Endometrial microvascular endothelial cells (primary cell): ENCODE results near the gene PACSIN1. TPM values are rescaled to one million over a fixed set of nuclear protein-coding genes. Genes with fewer than 3 reads are reported as not detected.

Source experiments
- in situ Hi-C: cut with HindIII; loops from 2 replicates; pipeline ENCODE4 v1.10.0; 2017; ENCODE audit warnings: low sequenced_read_pairs, low pct_unique_long_range_greater_than_20kb; ENCODE audit errors: inconsistent ontology term
- total RNA-seq: library from RNA; depleted of rRNA; stranded (reverse); fragments of >200 nt; gene quantifications from one replicate; pipeline ENCODE4 v1.2.3, GENCODE V29; 2015; ENCODE audit errors: inconsistent ontology term

Gene PACSIN1
- total RNA-seq, 1 donor from 2014 or later, result not detected

DNA sequence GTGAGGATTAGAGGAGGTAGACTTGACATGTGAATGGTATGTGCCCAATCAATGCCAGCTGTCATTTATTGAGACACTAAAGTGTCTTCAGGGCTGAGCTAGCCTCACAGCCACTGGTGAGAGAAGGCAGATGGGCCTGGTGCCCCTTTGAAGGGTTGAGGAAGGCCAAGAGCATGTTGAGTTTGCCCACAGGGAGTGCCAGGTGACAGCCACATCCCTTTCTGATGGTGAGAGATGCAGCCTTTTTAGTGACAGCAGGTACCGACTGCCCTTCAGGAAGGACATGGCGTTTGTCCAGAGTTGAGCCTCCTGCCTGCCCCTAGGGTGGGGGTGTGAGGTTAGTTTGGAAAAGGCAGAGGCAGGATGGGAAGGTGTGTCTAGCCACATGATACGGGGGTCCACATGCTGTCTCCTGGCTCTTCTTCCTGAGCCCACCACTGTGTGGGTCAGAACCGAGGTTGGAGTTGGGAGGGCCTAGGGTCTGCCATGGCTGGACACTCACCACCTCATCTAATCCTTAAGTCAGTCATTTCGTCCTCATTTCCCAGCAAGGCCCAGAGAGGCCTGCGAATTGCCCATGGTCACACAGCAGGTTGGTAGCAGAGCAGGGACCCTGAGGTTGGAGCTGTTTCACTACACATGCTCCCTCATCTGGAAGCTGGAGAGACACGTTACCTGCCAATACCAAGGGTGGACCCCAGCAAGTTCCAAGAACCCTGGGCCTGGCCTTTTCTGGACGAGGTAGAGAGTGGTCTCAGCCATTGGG is 57.7 kb downstream of the PACSIN1 start:
- in situ Hi-C loops, result no loop called here

DNA sequence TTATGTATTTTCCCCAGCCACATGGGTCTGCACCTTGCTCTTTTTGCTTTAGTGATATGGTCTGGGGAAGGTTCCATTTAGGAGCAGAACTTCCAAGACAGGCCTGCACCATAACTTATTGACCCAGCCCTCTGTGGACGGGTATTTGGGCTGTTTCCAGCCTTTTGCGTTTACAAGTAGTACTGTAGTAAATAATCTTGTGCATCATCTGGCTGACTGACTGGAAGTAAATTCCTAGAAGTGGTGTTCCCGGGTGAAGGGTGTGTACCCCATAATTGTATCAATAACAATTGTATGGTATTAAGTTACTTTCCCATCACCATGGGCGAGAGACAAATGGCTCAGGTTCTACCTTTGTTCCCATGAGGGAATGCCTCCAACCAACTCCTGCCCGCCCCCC is 58.6 kb downstream of the PACSIN1 start:
- in situ Hi-C loops, result no loop called here

DNA sequence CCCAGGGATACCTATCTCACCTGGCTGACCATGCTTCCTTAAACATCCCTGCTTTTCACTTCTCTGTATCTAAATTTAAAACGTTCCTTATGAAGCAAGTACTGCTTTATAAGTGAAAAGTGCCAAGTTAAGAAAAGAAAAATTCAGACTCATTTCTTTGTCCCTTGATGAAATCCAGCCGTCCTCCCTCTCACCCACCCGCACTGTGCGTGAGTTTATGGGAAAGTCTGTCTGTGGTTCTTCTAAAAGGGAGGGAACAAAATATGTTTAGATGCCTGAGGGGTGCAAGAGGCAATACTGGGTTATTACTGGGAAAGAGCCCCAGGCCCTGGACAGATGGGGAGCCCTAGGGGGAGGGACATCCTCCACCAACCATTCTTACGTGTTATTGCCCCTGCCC is 59.1 kb downstream of the PACSIN1 start:
- in situ Hi-C loops, result no loop called here

DNA sequence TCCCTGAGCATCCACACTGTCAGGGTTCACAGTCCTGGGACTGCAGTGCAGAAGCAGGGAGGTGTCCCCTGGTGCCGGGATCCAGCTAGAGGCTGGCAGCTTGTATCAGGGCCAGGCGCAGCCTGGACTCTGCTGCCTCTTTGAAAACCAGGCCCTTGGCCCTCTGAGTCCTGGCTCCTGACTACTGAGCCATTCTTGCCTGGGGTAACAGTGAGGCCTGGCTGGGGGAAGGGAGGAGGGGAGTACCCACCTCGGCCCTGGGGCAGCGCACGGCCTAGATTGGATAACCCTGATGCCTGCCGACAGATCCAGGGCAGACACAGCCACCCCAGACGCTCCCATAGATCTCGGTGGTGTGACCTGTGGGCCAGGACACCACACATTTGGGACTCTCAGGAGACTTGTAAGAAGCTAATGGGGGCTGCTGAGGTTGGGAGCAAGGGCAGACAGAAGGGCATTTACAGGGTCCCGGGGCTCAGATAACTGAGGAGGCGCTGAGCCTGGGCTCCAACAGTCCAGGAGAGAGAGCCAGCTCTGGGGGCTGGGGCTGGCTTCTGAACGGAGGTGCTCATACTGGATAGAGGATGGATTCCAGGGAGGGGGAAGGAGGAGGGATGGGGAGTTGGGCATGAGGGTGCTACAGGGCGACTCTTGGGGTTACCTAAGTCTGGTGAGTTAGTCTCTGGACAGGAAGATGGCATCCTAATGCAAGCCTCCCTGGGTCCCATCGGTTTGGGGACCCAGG is 59.7 kb downstream of the PACSIN1 start:
- in situ Hi-C loops, result no loop called here

DNA sequence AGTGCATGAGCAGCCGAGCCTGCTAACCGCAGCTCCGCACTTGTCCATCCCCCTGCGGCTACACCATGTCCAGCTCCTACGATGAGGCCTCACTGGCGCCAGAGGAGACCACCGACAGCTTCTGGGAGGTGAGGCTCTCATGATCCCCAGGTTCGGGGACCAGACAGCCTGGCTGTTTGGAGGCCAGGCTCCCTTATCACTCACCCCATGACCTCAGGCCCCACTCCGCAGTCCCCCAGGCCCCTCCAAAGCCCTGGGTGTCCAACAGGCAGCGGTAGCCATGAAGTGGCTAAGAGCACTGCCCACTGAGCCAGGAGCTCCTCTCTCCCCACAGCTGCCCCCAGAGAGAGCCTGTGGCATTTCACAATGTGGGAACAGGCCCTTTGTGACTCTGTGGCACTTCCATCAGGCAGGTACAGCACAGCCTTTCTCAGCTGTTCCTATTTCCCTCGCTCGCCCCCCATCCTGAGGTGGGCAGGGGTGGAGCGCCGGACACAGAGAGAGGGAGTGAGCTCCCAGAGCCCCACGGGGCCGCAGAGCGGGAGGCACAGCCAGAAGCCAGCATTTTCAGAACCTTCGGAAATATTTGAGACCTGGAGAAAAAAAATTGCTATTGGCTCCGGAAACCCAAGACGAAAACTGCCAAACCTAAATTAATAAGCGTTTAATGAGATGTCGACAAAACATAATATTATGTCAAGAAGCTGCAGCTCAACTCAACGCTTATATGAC is 60.5 kb downstream of the PACSIN1 start:
- in situ Hi-C loops, result no loop called here

DNA sequence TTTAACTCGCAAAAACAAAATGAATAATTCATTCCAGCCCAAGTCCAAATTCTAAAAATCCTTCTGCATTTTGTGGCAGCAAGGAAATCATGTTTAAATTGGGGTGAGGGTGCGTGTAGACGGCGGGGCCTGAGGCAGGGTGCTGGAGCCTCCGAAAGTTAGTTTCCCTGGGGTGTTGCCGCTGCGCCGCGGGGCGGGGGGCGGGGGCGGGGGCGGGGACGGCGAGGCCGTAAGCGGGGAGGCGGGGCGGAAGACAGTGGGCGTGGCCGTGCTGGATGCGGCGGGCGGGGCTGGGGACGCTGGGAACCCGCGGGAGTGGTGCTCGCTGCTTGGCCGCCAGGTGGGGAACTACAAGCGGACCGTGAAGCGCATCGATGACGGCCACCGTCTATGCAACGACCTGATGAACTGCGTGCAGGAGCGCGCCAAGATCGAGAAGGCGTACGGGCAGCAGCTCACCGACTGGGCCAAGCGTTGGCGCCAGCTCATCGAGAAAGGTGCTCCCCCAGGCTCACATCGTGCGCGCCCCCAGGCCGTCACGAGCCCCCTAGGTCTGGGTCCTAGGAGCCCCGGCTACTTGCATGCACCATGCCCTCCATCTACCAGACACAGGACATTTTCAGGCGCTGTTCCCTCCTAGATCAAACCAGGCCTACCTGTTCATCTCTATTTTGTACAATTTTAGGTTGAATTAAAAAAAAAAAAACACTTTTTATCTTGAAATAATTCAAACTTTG is 61.3 kb downstream of the PACSIN1 start:
- in situ Hi-C loops, result no loop called here

DNA sequence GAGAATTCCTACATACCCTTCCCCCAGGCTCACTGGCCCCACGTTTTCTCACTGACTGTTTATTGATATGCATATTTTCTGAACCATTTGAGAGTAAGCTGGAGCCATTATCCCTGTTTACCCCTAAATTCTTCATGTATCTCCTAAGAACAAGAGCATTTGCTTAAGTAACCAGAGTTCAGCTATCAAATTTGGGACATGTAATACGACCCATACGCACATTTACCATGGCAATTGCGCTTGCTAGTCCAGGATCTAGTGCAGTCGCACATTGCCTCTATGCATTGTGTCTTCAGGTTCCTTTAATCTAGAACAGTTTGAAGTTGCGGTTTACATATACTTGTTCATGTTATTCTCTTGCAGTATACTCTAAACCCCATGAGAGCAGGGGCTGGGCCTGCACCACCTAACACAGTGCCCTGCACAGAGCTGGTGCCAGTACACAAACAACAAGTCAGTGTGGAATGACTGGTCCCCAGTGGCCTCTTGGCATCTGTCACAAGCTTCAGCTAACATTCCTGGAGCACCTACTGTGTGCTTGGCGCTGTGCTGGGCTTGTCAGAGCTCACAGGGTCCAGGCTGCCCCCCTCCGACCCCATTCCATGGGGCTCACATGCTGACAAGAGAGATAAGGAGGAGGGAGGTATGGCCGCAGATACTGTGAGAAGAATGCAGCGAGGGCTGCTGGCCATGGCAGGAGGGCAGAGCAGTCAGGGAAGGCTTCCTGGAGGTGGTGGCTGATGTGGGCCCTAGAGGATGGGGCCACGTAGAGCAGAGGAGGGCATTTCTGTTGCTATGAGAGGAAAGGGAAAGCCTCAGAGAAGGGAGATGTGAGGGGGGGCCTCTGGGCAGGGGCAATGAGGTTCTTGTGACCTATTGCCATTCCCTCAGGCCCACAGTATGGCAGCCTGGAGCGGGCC is 62.1 kb downstream of the PACSIN1 start:
- in situ Hi-C loops, result no loop called here

DNA sequence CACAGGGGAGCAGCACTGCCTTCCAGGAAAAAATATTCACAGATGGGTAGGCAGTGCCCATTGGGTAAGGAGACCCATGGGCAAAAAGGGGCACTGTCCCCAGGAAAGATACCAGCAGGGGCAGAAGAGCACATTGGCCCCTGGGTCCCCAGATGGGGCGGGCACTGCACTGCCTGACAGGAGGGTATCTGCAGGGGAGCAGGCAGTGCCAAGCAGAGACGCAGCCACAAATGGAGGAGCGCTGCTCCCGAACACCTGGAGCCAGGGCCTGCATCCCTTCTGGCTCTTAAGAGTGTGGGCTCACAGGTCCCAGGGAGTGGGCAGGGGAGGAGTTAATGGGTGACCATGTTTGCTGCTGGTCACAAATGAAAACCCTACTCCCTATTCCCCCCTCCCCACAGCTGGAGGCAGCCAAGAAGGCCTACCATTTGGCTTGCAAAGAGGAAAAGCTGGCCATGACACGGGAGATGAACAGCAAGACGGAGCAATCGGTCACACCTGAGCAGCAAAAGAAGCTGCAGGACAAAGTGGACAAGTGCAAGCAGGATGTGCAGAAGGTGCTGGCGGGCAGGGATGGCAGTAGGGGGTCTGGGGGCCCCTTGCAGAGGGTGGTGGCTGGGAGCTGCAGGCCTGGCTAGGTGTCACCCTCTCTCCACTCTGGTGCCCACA is 63.3 kb downstream of the PACSIN1 start:
- in situ Hi-C loops, result no loop called here

DNA sequence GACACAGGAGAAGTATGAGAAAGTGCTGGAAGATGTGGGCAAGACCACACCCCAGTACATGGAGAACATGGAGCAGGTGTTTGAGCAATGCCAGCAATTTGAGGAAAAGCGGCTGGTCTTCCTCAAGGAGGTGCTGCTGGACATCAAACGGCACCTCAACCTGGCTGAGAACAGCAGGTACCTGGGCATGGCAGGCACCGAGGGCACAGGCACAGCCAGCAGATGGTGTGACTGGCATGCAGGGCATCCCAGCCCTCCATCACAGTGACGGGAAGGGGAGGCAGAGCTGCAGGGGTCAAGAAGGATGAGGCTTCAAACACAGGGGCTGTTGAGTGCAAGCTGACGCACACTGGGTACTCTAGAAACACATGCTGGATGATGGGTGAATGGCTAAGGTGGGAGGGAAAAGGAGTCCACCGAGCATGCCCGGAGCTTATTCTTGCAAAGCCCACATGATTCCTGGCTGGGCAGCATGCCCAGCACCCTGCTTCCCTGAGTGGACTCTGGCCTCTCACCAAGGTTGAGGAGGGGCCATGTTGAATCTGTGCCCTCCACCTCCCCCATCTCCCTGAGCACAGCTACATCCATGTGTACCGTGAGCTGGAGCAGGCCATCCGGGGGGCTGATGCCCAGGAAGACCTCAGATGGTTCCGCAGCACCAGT is 63.9 kb downstream of the PACSIN1 start:
- in situ Hi-C loops, result no loop called here

DNA sequence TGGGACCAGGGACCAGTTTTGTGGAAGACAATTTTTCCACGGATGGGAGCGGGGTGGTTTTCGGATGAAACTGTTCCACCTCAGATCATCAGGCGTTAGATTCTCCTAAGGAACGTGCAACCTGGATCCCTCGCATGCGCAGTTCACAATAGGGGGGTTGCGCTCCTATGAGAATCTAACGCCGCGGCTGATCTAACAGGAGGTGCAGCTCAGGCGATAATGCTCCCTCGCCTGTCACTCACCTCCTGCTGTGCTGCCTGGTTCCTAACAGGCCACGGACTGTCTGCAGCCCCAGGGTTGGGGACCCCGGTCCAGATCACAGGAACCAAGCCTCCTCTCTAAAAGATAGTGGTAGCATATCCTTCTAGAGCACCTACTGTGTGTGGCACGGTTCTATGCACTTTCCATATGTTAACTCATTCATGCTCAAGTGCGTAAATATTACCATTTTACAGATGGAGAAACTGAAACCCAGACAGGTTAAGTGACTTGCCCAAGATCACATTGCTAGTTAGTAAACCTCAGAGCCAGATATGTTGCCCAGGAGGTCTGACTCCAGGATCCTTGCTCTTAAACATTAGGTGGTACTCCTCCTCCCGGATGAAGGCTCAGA is 65.0 kb downstream of the PACSIN1 start:
- in situ Hi-C loops, result no loop called here

DNA sequence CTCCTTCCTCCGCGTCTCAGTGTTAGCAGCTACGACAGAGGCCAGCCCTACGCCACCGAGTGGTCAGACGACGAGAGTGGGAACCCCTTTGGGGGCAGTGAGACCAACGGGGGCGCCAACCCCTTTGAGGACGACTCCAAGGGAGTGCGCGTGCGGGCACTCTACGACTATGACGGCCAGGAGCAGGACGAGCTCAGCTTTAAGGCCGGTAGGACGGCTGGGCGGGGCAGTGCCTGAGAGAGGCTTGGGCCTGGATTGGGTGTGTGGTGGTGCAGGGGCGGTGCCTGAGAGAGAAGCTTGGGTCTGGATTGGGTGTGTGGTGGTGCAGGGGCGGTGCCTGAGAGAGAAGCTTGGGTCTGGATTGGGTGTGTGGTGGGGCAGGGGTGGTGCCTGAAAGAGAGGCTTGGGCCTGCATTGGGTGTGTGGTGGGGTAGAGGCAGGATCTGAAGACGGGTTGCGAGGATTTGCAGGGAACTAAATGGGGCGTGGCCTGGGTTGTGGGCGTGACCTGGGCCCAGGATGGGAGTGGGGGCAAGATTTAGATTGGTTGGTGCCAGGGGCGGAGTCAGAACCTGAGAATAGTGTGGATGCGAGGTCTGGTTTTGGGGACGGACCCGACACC is 65.8 kb downstream of the PACSIN1 start:
- in situ Hi-C loops, result no loop called here

DNA sequence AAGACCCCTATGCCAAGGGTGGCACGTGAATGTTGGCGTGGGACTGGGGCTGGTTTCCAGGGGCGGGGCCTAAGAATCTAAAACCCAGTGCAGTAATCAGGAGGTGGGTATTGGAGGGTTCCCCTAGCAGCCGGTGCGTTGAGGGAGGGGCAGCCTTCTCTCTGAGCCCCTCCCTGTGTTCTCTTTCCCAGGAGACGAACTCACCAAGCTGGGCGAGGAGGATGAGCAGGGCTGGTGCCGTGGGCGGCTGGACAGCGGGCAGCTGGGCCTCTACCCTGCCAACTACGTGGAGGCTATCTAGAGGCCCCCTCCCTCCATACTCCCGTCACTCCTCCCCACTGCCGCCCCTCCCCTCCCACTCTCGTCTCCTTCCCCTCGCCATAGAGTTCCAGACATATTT is 66.4 kb downstream of the PACSIN1 start:
- in situ Hi-C loops, result no loop called here

DNA sequence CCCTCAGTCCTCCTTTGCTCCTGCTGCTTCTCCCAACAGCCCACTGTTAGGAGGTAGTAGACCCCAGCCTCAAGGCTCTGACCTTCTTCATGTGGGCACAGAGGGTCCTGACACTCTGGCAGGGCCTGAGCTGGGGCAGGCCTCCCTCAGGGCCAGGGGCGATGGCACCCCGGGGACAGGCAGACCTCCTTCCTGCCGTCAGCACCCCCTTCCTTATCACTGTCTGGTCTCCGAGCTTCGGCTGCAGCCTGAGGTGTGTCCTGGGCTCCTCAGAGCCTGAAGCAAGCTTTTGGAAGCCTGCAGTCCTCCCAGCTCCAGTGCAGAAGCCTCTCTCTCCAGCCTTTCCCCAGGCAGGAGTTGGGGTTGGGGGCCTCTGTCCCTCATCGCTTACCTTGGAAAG is 68.3 kb downstream of the PACSIN1 start:
- in situ Hi-C loops, result no loop called here

DNA sequence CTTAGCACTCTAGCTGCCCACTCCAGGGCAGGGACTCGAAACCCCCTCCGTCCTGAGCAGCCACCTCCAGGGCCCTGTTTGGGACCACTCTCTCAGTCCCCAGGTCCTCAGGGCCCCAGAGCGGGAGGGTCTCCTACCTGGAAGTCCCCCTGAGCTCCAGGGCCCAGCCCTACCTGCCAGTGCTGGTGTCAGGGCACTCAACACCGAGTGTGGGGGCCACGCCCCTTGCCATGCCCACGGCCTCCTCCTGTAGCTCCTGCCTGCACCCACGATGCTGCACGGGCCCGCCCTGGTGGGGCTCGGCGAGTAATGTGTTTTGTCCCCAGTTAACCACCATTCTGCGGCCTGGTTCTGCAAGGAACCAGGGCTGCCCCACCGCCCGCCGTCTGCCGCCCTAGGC is 68.8 kb downstream of the PACSIN1 start:
- in situ Hi-C loops, result no loop called here

DNA sequence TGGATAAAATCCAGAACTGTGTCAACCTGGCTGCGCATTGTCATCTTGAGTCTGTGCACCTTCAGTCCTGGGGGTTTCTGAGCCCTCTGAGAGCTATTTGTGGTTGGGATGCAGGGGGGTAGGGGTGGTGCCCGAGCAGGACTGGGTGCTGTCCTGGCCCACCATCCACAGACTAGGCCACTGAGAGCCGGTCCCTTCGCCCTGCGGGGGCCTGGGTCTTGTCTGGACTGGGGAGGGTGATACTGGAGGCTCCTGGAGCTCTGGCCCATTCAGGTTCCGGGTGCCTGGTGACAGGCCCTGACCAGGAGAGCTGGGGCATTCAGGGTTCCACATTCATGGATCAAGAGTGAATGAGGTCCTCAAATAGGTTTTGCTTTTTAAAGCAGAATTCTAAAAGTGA is 69.3 kb downstream of the PACSIN1 start:
- in situ Hi-C loops, result no loop called here

DNA sequence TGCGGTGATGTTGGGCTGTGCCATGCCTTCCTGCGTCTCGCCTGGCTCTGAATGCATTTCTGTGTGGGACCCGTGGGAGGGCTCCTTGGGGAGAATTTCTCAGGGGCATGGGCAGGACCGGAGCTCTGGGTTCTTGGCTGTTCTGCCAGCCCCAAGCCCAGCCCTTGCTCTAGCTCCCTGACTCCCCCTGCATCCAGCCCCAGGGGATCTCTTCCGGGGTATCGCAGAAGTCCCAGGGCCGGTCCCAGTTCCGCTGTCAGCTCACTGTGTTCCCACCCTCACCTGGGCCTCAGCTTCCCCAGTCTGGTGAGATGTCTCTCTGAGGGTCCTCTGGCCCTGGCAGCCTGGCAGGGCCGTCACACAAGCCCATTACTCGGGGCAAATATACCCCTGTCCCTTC is 69.8 kb downstream of the PACSIN1 start:
- in situ Hi-C loops, result no loop called here
